CD4-positive, alpha-beta T cell treated with Interleukin-17A for 4 hours (primary cell): Measurements from ENCODE around the gene NKX1-1.
A peak's percentile ranks its signal among the peaks of the same experiment; 100 is the strongest.

Experiments used
- DNase-seq: peaks from one replicate; pipeline ENCODE4 v3.0.0-alpha.2; 2020; ENCODE audit warnings: mixed read lengths

Gene NKX1-1

DNA sequence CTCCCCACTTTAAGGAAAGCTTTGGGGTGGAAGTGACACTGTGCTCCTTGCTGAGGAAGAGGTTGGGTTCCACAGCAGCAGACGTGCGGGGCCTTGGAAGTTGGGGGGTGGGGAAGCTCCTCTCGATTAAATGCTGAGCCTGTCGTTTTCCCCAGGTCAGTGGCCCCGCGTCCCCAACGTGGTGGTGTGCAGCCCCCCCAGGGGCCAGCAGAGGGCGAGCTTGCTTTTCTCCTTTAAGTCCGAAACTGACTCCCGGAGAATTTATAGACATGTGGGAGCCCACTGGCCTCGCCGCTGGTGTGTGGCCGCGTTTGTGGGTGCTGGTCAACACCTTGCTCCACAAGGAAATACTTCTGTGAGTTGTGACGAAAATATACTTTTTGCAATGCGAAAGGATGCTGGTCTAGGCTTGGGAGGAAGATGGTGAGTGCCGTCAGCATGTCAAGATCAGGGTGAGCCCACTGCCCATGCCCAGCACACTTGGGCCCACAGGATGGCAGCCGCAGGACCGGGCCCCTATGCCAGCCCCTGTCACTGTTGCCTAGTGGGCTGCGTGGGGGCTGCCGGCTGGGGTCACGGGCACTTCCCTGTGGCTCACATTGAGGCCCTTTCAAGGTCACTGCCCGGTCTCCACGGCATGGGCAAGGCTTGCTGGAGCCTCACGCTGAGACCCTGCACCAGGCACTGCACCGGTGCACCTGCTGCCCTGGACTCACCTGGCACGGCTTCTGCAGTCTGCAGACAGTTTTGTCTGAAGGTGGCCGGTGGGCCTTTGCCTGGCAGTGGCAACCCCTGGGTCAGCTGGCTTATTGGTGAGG, 49.9 kb downstream of the NKX1-1 start:
- peak; percentile 74 for DNase-seq

DNA sequence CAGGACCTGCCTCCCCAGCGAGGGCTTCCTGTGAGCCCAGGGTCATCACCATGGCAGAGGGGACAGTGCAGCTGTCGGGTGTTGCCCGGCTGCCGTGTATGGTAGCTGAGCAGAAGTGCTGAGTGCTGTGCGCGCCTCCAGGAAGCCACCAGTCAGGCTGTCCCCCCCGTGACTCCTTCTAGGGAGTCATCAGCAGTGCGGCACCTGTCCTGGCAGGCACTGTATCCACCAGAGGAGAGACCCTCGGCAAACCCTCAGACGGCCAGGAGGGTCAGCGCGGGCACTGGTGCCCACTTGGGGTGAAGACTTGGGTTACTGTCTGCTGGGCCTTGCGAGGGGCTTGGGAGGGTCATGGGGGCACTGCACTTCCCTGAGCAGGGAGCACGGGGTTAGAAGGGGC, 50.9 kb downstream of the NKX1-1 start:
- no peak for DNase-seq

- DNase-seq = no peak
Observed at GRCh38 chr4:1354983-1355275, 51.3 kb downstream of the NKX1-1 start.

GRCh38 chr4:1354136-1354982, 51.9 kb downstream of the NKX1-1 start:
- no peak for DNase-seq

DNA sequence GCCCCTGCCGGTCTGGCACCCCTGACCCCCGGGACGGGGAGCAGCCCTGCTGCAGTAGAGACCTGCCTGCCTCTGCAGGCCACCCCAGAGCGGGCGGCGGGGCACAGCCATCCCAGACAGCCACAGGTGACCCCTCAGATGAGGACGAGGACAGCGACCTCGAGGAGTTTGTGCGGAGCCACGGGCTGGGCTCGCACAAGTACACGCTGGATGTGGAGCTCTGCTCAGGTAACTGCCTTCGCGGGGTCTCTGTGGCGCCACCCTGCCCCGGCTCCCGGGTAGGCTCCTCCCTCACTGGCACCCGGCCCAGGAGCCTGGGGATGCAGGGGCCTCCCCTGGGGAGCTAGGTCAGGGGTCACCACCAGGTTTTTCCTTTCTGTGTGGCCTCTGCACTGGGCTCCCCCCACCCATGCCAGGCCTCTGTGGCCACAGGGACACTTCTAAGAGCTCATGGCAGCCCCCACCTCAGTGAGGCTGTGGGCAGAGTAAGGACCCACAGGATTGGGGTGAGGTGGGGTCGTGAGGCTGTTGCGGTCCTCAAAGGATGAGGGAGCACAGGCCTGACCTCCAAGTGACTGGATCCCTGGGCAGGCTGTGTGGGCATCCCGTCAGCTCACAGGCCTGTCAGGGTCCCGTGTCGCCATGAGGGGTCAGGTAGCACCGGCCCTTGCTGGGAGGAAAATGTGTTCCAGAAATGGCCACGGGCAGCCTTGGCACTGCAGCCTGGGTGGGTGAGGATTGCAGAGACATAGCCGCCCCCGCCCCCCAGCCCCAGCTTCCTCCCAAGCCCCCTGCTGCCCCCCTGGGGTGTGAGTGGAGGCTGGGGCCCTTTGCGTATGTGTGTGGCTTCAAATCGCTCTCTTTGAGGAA, 52.8 kb downstream of the NKX1-1 start:
- DNase-seq = no peak
